SIG-M5 (cell line): ENCODE data around the gene STARD13.
"Not testable (repeated sequence)": the region's sequence is repeated elsewhere in the genome, so short reads cannot be mapped to it uniquely, and the experiment has no call there.

ENCODE experiments used
- DNase-seq: peaks from one replicate; lab custom pipeline; 2025; lab: John Stamatoyannopoulos, UW

Gene STARD13

GRCh38 chr13:33256148-33256840 is 29.3 kb downstream of the STARD13 start:
- no peak for DNase-seq

- no peak for DNase-seq
These were observed 33.4 kb downstream of the STARD13 start for GRCh38 chr13:33252135-33252534.

- no peak for DNase-seq
These were observed 34.4 kb downstream of the STARD13 start for GRCh38 chr13:33251131-33251661.

GRCh38 chr13:33250609-33251008 is 34.9 kb downstream of the STARD13 start:
- no peak for DNase-seq

- no peak for DNase-seq
These were observed 35.7 kb downstream of the STARD13 start for GRCh38 chr13:33249894-33250293.

- no peak for DNase-seq
These were observed 36.5 kb downstream of the STARD13 start for GRCh38 chr13:33249066-33249465.

- no peak for DNase-seq
These were observed 39.9 kb downstream of the STARD13 start for GRCh38 chr13:33245505-33246158.

GRCh38 chr13:33244907-33245287 is 40.7 kb downstream of the STARD13 start:
- DNase-seq: no peak

GRCh38 chr13:33244210-33244906 is 41.2 kb downstream of the STARD13 start:
- DNase-seq: no peak

GRCh38 chr13:33242984-33243617 is 42.5 kb downstream of the STARD13 start:
- no peak for DNase-seq

GRCh38 chr13:33242372-33242771 is 43.2 kb downstream of the STARD13 start:
- DNase-seq: not testable (repeated sequence)

- no peak for DNase-seq
These were observed 49.5 kb downstream of the STARD13 start for GRCh38 chr13:33236021-33236420.

- DNase-seq: no peak
These were observed 50.0 kb downstream of the STARD13 start for GRCh38 chr13:33235564-33235963.

GRCh38 chr13:33235078-33235477 is 50.5 kb downstream of the STARD13 start:
- DNase-seq: no peak

- DNase-seq: no peak
These were observed 52.0 kb downstream of the STARD13 start for GRCh38 chr13:33233547-33233946.

GRCh38 chr13:33232883-33233282 is 52.7 kb downstream of the STARD13 start:
- no peak for DNase-seq

- no peak for DNase-seq
These were observed 54.2 kb downstream of the STARD13 start for GRCh38 chr13:33231339-33231738.

GRCh38 chr13:33230178-33230881 is 55.2 kb downstream of the STARD13 start:
- DNase-seq: no peak

GRCh38 chr13:33229446-33230177 is 55.9 kb downstream of the STARD13 start:
- no peak for DNase-seq

- DNase-seq: no peak
These were observed 56.7 kb downstream of the STARD13 start for GRCh38 chr13:33228648-33229445.
